Measurements from ENCODE around the gene RPL26.
"Not testable (repeated sequence)": the region's sequence is repeated elsewhere in the genome, so short reads cannot be mapped to it uniquely, and the experiment has no call there.

Gene RPL26

DNA sequence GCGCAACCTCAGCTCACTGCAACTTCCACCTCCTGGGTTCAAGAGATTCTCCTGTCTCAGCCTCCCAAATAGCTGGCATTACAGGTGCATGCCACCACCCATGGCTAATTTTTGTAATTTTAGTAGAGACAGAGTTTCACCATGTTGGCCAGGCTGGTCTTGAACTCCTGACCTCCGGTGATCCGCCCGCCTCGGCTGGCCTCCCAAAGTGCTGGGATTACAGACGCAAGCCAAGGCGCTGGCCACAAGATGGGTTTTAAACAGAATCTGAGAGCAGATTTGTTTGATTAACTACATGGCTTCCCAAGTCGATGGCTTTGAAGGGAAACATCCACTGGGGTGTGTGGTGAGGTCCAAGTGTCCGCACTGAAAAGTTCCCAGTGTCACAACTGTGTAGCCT lies 11.5 kb upstream of the RPL26 start:
- DNase-seq (ENCODE audit: low spot score): not testable (repeated sequence)

- DNase-seq (ENCODE audit: low spot score): no peak
Observed at GRCh38 chr17:8393470-8394231, 10.7 kb upstream of the RPL26 start.

DNA sequence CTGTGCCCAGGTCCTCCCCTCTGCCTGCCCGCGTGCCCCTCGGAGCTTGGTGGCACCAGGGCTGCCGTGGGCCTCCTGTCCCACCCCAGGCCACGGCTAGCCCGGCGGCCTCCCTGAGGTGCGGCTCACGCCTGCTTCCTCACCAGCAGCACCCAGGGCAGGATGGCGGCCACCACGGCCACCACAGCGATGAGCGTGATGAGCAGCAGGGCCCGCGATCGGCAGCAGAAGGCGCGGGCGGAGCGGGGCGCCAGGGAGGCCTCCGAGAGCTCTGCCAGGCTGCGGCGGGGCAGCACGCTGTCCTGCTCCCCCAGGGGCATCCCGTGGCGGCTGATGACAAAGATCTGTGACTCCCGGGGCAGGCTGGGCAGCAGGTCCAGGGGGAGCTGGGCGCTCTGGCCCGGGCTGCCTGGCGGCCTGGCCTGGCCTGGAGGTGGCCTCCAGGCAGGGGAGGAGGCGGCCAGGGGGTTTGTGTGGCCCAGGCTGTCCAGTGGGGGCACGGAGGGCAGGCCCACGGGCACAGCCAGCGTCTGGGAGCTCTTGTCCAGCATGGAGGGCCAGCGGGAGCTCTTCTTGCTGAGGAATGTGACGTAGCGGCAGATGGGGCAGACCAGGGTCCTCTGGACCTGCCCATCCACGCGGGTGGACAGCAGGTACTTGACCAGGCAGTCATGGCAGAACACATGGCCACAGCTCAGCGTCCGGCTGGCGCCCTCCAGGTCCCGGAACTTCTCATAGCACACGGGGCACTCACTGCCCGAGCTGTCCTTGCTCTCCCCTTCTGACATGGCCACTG lies 9.9 kb upstream of the RPL26 start:
- DNase-seq (ENCODE audit: low spot score): no peak

DNA sequence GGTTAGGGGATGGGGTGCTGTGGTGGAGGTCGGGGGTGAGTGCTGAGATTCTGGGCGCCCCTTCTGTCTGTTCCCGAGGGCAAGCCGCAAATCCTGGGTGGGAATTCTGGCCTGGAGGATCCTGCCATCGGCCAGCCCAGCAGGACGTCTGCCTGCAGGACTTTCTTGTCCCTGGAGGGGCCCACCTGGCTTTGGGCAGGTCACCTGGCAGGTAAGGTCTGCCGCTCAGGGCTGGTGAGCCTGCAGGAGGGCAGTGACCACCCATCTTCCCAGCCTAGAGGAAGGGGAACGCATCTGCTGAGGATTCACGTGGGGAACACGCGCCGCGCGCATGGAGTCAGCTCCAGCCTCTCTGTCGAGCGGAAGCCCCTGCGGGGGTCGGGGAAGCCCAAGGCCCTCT lies 9.3 kb upstream of the RPL26 start:
- no peak for DNase-seq (ENCODE audit: low spot score)

GRCh38 chr17:8391711-8392110 lies 8.7 kb upstream of the RPL26 start:
- DNase-seq (ENCODE audit: low spot score): no peak

DNA sequence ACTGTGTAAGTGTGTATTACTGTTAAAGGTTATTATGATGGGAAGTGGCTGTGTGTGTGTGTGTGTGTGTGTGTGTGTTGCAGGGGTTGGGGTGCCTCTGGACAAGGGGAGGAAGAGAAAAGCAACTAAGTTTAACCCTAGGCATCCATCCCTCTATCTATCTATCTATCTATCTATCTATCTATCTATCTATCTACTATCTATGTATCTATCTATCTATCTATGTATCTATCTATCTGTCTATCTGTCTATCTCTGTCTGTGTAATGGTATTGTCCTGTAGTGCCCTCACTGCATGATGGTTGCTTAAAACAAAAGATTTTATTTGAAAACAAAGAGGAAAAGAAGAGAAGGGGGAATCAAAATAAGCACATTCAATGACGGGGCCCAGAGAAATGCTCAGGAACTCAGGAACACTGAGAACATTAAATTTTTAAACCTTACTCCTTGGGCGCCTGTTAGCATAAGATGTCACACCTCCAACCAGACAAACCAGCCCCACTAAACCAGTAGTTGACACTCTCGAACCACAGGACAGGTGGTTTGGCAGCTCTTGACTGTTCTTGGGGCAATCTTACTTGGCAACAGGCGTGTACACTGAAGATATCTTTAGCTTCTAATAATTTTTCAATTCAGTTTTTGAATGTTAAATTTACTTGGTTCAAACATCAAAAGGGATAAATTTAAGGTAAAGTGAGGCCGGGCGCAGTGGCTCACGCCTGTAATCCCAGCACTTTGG lies 5.1 kb upstream of the RPL26 start:
- DNase-seq (ENCODE audit: low spot score): no peak

GRCh38 chr17:8386841-8387240 lies 3.8 kb upstream of the RPL26 start:
- no peak for DNase-seq (ENCODE audit: low spot score)

DNA sequence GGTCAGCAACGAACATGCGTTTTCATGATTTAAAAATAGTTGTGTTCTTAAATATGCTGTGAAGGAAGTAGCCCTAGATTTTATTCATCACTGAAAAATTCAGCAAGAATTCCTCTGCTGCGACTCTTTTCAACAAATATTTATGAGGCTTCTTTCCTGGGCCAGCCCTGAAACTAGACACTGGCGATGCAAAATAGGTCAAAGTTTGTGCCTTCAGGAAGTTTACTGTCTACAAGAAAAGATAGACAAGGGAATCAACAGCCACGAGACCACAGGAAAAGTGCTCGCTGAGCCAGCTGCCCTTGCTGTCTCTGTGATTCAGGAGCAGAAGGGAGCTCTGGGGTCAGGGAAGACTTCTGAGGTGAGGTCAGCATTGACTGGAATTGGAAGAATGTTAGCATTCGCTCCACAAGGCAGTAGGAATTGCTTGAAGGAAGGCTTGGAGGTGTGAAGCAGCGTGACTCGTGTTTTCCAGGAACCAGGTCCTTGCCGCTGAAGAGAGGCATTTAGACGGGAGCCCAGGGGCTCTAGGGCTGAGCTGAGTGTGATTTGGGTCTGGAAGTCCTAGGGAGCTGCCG lies 1.9 kb upstream of the RPL26 start:
- DNase-seq (ENCODE audit: low spot score): no peak

DNA sequence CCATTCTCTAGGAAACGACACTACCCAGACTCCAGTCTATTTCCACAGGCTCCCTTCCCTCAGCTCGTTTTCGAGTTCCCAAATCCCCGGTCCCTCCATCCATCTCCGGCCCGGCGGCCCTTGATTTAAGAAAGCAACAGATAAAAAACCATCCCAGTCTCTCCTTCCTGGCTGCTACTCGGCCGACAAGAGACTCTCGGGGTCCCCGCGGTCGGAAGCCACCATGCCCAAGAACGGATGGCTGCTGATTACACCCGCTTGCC lies 182 bp downstream of the RPL26 start:
- DNase-seq (ENCODE audit: low spot score): no peak

DNA sequence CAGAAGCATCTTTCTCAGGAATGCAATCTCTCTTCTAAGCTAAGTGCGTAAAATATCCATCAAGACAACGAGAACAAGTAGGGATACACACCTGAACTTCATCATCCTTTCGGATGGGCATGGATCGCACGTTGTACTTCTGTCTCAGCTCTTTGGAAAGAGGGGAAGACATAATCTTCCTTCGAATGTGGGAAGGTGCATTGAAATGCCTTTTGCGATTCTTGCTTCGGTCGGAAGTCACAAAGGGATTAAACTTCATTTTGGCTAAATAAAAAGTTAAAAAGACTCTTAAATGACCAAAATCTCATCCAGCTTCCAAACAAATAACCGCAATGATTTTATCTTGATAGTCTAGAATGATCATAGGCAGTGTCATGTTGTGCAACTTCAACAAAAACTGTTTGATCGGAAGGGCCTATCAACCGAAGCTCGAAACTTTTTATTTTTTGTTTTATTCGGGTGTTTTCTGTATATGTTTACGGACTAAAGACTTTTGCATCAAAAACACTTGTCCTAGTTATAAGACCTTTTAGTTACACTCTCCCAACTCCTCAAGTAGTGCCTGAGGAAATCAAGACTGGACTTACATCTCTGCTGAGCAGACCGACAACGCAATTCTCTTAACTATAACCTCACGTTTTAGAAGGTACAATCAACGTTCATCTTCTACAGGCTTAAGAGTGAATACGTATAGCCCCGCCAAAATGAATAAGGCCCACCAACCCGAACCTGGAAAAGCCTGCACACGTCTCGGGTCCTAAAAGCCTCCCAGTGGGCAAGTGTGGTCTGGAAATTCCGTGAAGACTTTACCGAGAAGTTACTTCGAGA lies 727 bp downstream of the RPL26 start:
- DNase-seq (ENCODE audit: low spot score): no peak

DNA sequence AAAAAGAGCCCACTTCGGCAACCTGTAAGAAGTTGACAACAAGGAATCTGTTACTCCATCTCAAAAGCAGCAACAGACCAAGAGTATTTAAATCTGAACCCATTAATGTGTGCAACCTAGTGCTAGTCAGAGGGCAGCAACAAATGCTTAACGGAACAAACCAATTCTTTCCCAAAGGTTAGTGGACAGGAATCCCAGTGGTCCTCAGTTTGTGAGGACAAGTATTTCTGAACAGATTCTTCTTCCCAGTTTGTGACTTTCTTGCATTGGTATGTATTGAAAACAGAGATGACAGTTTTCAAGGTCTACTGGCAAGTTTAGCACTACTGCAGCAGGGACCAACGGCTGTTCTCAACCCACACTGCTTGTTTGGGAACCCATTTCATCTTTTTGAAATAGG lies 2.9 kb downstream of the RPL26 start:
- DNase-seq (ENCODE audit: low spot score): no peak

- DNase-seq (ENCODE audit: low spot score): not testable (repeated sequence)
Observed at GRCh38 chr17:8378117-8378516, 4.9 kb downstream of the RPL26 start.

GRCh38 chr17:8377422-8377821 lies 5.6 kb downstream of the RPL26 start:
- no peak for DNase-seq (ENCODE audit: low spot score)

- DNase-seq (ENCODE audit: low spot score): peak; percentile 85
Observed at GRCh38 chr17:8376271-8377067, 6.5 kb downstream of the RPL26 start, which contains the start of gene KRABD2. KRABD2 (minus strand) TSS chr17:8376704.

DNA sequence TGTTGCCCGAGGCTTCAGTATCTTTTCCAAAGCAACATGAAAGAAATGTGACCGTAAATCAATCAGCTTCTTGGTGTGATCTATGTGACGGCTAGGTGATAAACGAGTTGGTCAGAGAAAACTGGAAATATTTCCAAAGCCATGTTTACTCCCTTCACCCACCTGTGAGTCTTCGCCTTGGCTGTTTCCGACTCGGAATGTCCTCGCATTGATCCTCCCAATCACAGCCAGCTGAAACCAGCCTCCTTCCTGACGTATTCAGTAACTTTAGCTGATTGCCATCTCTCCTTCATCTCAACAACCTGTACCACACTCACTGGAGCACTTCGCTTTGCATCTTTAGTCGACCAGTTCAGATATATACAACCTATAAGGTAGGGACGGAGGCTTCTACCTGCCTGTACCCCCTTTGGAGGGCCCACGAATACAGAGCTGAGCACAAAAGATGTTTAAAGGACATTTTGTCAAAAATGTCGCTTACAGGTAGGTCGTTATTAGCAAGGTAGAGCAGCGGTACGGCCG lies 7.2 kb downstream of the RPL26 start:
- DNase-seq (ENCODE audit: low spot score): no peak

DNA sequence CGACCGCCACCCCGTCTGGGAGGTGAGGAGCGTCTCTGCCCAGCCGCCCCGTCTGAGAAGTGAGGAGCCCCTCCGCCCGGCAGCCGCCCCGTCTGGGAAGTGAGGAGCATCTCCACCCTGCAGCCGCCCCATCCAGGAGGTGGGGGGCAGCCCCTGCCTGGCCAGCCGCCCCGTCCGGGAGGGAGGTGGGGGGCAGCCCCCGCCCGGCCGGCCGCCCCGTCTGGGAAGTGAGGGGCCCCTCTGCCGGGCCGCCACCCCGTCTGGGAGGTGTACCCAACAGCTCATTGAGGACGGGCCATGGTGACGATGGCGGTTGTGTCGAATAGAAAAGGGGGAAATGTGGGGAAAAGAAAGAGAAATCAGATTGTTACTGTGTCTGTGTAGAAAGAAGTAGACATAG lies 9.1 kb downstream of the RPL26 start:
- DNase-seq (ENCODE audit: low spot score): not testable (repeated sequence)

DNA sequence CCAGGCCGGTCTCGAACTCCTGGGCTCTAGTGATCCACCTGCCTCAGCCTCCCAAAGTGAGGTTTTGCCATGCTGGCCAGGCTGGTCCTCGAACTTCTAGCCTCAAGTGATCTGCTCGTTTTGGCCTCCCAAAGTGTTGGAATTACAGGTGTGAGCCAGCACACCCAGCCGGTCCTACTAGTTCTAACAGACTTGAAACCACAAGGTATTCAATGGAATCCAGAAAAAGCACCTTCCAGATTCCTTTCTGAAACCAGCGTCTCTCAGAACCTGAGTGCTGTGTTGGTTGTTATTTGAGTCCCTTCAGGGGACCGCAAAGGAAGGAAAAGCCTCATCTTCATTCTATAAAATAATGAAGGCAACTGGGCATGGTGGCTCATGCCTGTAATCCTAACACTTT lies 10.6 kb downstream of the RPL26 start:
- no peak for DNase-seq (ENCODE audit: low spot score)

DNA sequence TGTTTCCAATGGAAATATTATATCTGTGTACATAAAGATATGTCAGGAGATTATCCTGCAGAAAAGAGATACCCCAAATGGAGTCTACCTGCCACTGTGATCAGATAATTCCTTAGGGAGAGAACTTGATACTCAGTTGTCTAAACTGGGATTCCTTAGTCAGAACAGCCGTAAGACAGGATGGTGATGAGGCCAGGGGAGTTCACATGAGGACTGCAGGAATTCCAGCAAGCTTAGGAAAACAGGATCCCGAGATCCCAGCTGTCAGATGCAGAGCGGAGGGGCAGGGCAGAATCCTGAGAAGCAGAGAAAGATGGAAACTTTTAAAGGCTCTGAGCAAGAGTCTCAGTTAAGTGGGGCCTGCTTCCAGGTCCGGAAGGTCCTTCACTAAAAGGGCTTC lies 11.2 kb downstream of the RPL26 start:
- no peak for DNase-seq (ENCODE audit: low spot score)

DNA sequence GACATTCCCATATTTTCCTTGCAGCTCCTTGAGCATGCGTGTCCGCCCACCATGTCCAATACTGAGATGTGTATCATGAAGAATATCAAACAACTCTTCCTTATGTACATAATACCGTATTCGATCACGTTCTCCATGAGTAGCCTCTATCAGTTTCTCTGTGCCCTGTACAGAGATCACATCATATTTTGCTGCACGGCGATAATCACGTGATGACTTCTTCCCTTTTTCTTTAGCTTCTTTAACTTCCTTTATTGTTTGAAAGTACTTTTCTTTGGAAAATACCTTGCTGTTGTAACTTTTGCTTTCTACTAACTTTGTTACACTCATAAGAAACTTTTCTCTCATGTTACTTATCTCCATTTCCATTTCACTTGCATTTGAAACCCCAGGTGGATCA lies 13.0 kb downstream of the RPL26 start:
- no peak for DNase-seq (ENCODE audit: low spot score)

- DNase-seq (ENCODE audit: low spot score): no peak
Observed at GRCh38 chr17:8368193-8368592, 14.8 kb downstream of the RPL26 start.

DNA sequence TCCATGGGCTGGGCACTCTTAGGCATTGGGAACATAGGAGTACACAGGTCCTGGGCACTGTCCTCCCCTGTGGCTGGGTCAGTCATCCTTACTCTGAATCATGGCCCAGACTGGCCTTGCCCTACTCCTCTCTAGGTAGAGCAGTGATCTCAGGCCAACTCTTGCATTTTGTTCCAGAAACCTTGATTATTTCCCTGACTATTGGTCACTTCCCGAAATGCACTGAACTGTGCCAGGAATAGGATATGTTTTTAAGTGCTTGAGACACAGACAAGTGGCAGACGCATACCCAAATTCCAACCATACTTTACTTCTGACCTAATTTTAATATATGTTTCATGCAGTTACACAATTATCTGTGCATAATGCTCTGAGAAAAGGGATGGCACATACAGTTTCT lies 16.8 kb downstream of the RPL26 start:
- no peak for DNase-seq (ENCODE audit: low spot score)
